ENCODE results near the gene CEP162.

GRCh38 chr6:84161190-84161589 lies 66.3 kb downstream of the CEP162 start:
- TF ChIP-seq CTCF (IDR thresholded peaks at IDR 0.05; ENCODE audit: control extremely low read depth in 1 of 3, insufficient read depth in 1 of 3, low read depth in 1 of 3, low read length in 3 of 3) = no peak
- TF ChIP-seq POLR2A (IDR thresholded peaks at IDR 0.05; ENCODE audit: control extremely low read depth in 1 of 2, low read depth in 2 of 2, low read length in 2 of 2) = no peak
- no peak for TF ChIP-seq ASH2L (IDR thresholded peaks at IDR 0.05; ENCODE audit: low read length)
- no peak for TF ChIP-seq POLR2AphosphoS5 (IDR thresholded peaks at IDR 0.05; ENCODE audit: low read depth, low read length)
- TF ChIP-seq MAFK (IDR thresholded peaks at IDR 0.05; ENCODE audit: low read depth, low read length) = no peak
- no peak for TF ChIP-seq MAX (IDR thresholded peaks at IDR 0.05)
- TF ChIP-seq HDAC6 (IDR thresholded peaks at IDR 0.05; ENCODE audit: low read depth, low read length) = no peak
- TF ChIP-seq HDAC2 (IDR thresholded peaks at IDR 0.05; ENCODE audit: borderline replicate concordance in 1 of 2, low read depth in 2 of 2, low read length in 2 of 2) = no peak
- TF ChIP-seq KDM5A (IDR thresholded peaks at IDR 0.05; ENCODE audit: low read length) = no peak
- no peak for TF ChIP-seq CHD2 (IDR thresholded peaks at IDR 0.05; ENCODE audit: low read length)

All from H1 (cell line).